ENCODE data around the gene HDAC4.
A peak's percentile ranks its signal among the peaks of the same experiment; 100 is the strongest.

HDAC4 gene

GRCh38 chr2:239003624-239004273, 397.1 kb downstream of the HDAC4 start (continued):
- TF ChIP-seq PATZ1 (tag by site-specific recombination; IDR thresholded peaks at IDR 0.05) (no peak), ZSCAN30 (tag by site-specific recombination; IDR thresholded peaks at IDR 0.05) (no peak), HIC1 (tag by site-specific recombination; IDR thresholded peaks at IDR 0.05) (no peak), ZNF623 (tag by site-specific recombination; IDR thresholded peaks at IDR 0.05) (no peak), ZNF660 (tag by site-specific recombination; IDR thresholded peaks at IDR 0.05) (no peak), ZNF626 (tag by site-specific recombination; IDR thresholded peaks at IDR 0.05) (no peak), KLF16 (tag by site-specific recombination; IDR thresholded peaks at IDR 0.05) (no peak)

GRCh38 chr2:239002954-239003623, 397.7 kb downstream of the HDAC4 start:
- H3K27ac ChIP-seq (ENCODE audit: extremely low read depth, low read depth, low read length) = no peak overlapping the region
- no peaks in the 10 kb centered on the region for H3K36me3 ChIP-seq (ENCODE audit: control insufficient read depth in 2 of 2, insufficient read depth in 1 of 2, low read length in 2 of 2)
- ChIA-PET POLR2A (no interaction called here), CTCF (interaction anchor here (0.7 kb wide), 1 partner anchor 158 kb away, joined by 3 read pairs; no protein-coding TSS in a partner anchor)
- H3K4me3 ChIP-seq (ENCODE audit: low read depth, low read length) = no peak overlapping the region
- no peaks in the 10 kb centered on the region for H3K9me3 ChIP-seq (ENCODE audit: control insufficient read depth, insufficient read depth, low read depth, low read length)
- H3K4me1 ChIP-seq (ENCODE audit: control insufficient read depth, insufficient read depth, low read length) = no peaks in the 10 kb centered on the region
- TF ChIP-seq INSM2 (tag by site-specific recombination; IDR thresholded peaks at IDR 0.05) (no peak), ZNF341 (tag by site-specific recombination; IDR thresholded peaks at IDR 0.05; ENCODE audit: low read depth) (peak; percentile 32)

GRCh38 chr2:239002591-239002953, 398.2 kb downstream of the HDAC4 start:
- ChIA-PET CTCF (interaction anchor here (0.7 kb wide), 1 partner anchor 157 kb away, joined by 3 read pairs; no protein-coding TSS in a partner anchor), POLR2A (no interaction called here)
- Histone ChIP-seq H3K9me3 (ENCODE audit: control insufficient read depth, insufficient read depth, low read depth, low read length) (no peaks in the 10 kb centered on the region), H3K27ac (ENCODE audit: extremely low read depth, low read depth, low read length) (no peak overlapping the region), H3K36me3 (ENCODE audit: control insufficient read depth in 2 of 2, insufficient read depth in 1 of 2, low read length in 2 of 2) (no peaks in the 10 kb centered on the region), H3K4me3 (ENCODE audit: low read depth, low read length) (no peak overlapping the region), H3K4me1 (ENCODE audit: control insufficient read depth, insufficient read depth, low read length) (no peaks in the 10 kb centered on the region)
- no peak for TF ChIP-seq ZNF777 (tag by site-specific recombination; IDR thresholded peaks at IDR 0.05; ENCODE audit: borderline replicate concordance)
- no peak for TF ChIP-seq ZBTB21 (tag by site-specific recombination; IDR thresholded peaks at IDR 0.05)
- TF ChIP-seq PRDM10 (tag by site-specific recombination; IDR thresholded peaks at IDR 0.05) = no peak
- TF ChIP-seq ZNF214 (tag by site-specific recombination; IDR thresholded peaks at IDR 0.05; ENCODE audit: borderline replicate concordance) = no peak
- no peak for TF ChIP-seq ZNF837 (tag by site-specific recombination; IDR thresholded peaks at IDR 0.05)
- TF ChIP-seq YY1 (tag by site-specific recombination; IDR thresholded peaks at IDR 0.05) = no peak
- no peak for TF ChIP-seq MZF1 (tag by site-specific recombination; IDR thresholded peaks at IDR 0.05; ENCODE audit: borderline replicate concordance)
- no peak for TF ChIP-seq OVOL3 (tag by site-specific recombination; IDR thresholded peaks at IDR 0.05)
- no peak for TF ChIP-seq YY2 (tag by site-specific recombination; IDR thresholded peaks at IDR 0.05)
- no peak for TF ChIP-seq ZBTB6 (tag by site-specific recombination; IDR thresholded peaks at IDR 0.05)
- TF ChIP-seq ZNF548 (tag by site-specific recombination; IDR thresholded peaks at IDR 0.05) = no peak
- TF ChIP-seq ZNF549 (tag by site-specific recombination; IDR thresholded peaks at IDR 0.05) = no peak
